Measurements from ENCODE around the gene EFHC1.

GRCh38 chr6:52375780-52376556 lies 44.2 kb upstream of the EFHC1 start:
- TF ChIP-seq CTCF (conservative IDR thresholded peaks at IDR 0.05) = no peak
- TF ChIP-seq ZFX (IDR thresholded peaks at IDR 0.05) = no peak
